Motor neuron (in vitro differentiated cells): Measurements from ENCODE around the gene CFLAR. TPM values are rescaled to one million over a fixed set of nuclear protein-coding genes. Genes with fewer than 3 reads are reported as not detected.
"Not testable (repeated sequence)": the region's sequence is repeated elsewhere in the genome, so short reads cannot be mapped to it uniquely, and the experiment has no call there.

Experiments
- ATAC-seq, 8 experiments: fragments of 200-7000 bp; cut with Tn5 transposase; replicated peaks in 6 of 8; 2 replicates each; pipeline ENCODE4 v1.8.0; 2021; ENCODE audit warnings: mild to moderate bottlenecking in 8 of 8, moderate library complexity in 8 of 8
- H3K27ac ChIP-seq, 2 donors: fragments of 250-450 bp; sonication (Bioruptor Pico); 2 replicates each; pipeline ENCODE4 v1.9.0; 2021; ENCODE audit warnings: antibody characterized with exemption in 2 of 2, mild to moderate bottlenecking in 2 of 2, moderate library complexity in 1 of 2
- H3K4me1 ChIP-seq, 2 donors: fragments of 250-450 bp; sonication (Bioruptor Pico); replicated peaks in 1 of 2; 2 replicates each; pipeline ENCODE4 v1.6.1; 2021; ENCODE audit warnings: antibody characterized with exemption in 2 of 2, mild to moderate bottlenecking in 2 of 2, moderate library complexity in 1 of 2
- H3K4me3 ChIP-seq, 5 donors: fragments of 250-450 bp; sonication (Bioruptor Pico); 2 replicates each; pipeline ENCODE4 v1.9.0; 2021; ENCODE audit warnings: antibody characterized with exemption in 5 of 5, mild to moderate bottlenecking in 5 of 5, moderate library complexity in 4 of 5
- WGBS, 10 experiments: fragments of 450-650 bp; shearing (Covaris generic); methylation state at CpG; one replicate each; pipeline ENCODE4 v1.0.0; 2022; 5-methylcytosine and 5-hydroxymethylcytosine counted together
- in situ Hi-C, 9 experiments: fragments of 400-800 bp; cut with MboI; loops; one replicate each; pipeline ENCODE4 v1.15.0; 2021; ENCODE audit warnings: low sequenced_read_pairs in 9 of 9, low pct_unique_long_range_greater_than_20kb in 2 of 9; ENCODE audit not compliant: unreplicated experiment in 9 of 9
- total RNA-seq, 8 experiments: library from RNA; unstranded; fragments of 300-600 nt; gene quantifications; 2 replicates each; pipeline versions ENCODE4 v1.2.3 to v1.2.4, GENCODE V29; 2022

Gene CFLAR
- total RNA-seq, 8 experiments from 2014 or later = 11.4 to 107 (median 24.2) TPM

GRCh38 chr2:201156640-201157039 lies 40.7 kb downstream of the CFLAR start:
- H3K27ac ChIP-seq = no peak overlapping the region
- H3K4me3 ChIP-seq = no peak overlapping the region
- H3K4me1 ChIP-seq = peaks cover 6 to 10% of the 10 kb centered on the region in 2 donors
- no peak for ATAC-seq
- in situ Hi-C loops = loop anchor here in 2 of 9 experiments (25.0 kb wide), 1 partner anchor 244 kb away; no protein-coding TSS in a partner anchor
- 86 to 100% methylated on average over 1 of the region's 1 CpG; no CpG with 5 or more reads in 8 of the 10 experiments for WGBS, 10 experiments

- in situ Hi-C loops = loop anchor here in 2 of 9 experiments (25.0 kb wide), 1 partner anchor 245 kb away; no protein-coding TSS in a partner anchor
- Histone ChIP-seq H3K4me1 (peaks cover 6 to 10% of the 10 kb centered on the region in 2 donors), H3K4me3 (no peak overlapping the region), H3K27ac (no peak overlapping the region)
- WGBS, 10 experiments = 63 to 96% (median 78%) methylated on average over 2 to 4 of the region's 4 CpGs; no CpG with 5 or more reads in 3 of the 10 experiments
- no peak for ATAC-seq
Measured at GRCh38 chr2:201157694-201158093, 41.7 kb downstream of the CFLAR start.

GRCh38 chr2:201158111-201158929 lies 42.4 kb downstream of the CFLAR start:
- H3K4me3 ChIP-seq = no peak overlapping the region
- 0 to 100% (median 50%) methylated on average over 1 to 4 of the region's 5 CpGs; no CpG with 5 or more reads in 3 of the 10 experiments for WGBS, 10 experiments
- peak; percentile 65 to 98 (median 92) for ATAC-seq
- peaks cover 3 to 9% of the 10 kb centered on the region in 2 donors for H3K4me1 ChIP-seq
- in situ Hi-C loops = loop anchor here in 2 of 9 experiments (25.0 kb wide), 1 partner anchor 246 kb away; no protein-coding TSS in a partner anchor
- H3K27ac ChIP-seq = no peak overlapping the region

GRCh38 chr2:201164166-201164565 lies 48.2 kb downstream of the CFLAR start:
- Histone ChIP-seq H3K4me3 (no peak overlapping the region), H3K4me1 (no peaks in the 10 kb centered on the region), H3K27ac (no peak overlapping the region)
- in situ Hi-C loops = loop anchor here in 2 of 9 experiments (25.0 kb wide), 1 partner anchor 252 kb away; no protein-coding TSS in a partner anchor
- WGBS, 10 experiments = 40 to 100% (median 100%) methylated on average over 1 of the region's 1 CpG; no CpG with 5 or more reads in 5 of the 10 experiments
- ATAC-seq = no peak

GRCh38 chr2:201167546-201167945 lies 51.6 kb downstream of the CFLAR start:
- in situ Hi-C loops = loop anchor here in 2 of 9 experiments (25.0 kb wide), 1 partner anchor 255 kb away; no protein-coding TSS in a partner anchor
- WGBS, 10 experiments = 80 to 100% (median 93%) methylated on average over 1 to 3 of the region's 3 CpGs; no CpG with 5 or more reads in 5 of the 10 experiments
- H3K4me1 ChIP-seq = no peaks in the 10 kb centered on the region
- H3K4me3 ChIP-seq = no peak overlapping the region
- no peak overlapping the region for H3K27ac ChIP-seq
- ATAC-seq = no peak

GRCh38 chr2:201168496-201168895 lies 52.5 kb downstream of the CFLAR start:
- H3K4me3 ChIP-seq, ATAC-seq, H3K27ac ChIP-seq, H3K4me1 ChIP-seq: not testable (repeated sequence)
- in situ Hi-C loops = loop anchor here in 2 of 9 experiments (25.0 kb wide), 1 partner anchor 256 kb away; no protein-coding TSS in a partner anchor
- 40 to 100% (median 85%) methylated on average over 1 of the region's 1 CpG; no CpG with 5 or more reads in 4 of the 10 experiments for WGBS, 10 experiments

- Histone ChIP-seq H3K4me1 (no peaks in the 10 kb centered on the region), H3K27ac (no peak overlapping the region), H3K4me3 (no peak overlapping the region)
- ATAC-seq = no peak
- in situ Hi-C loops = loop anchor here in 2 of 9 experiments (25.0 kb wide), 1 partner anchor 259 kb away; no protein-coding TSS in a partner anchor
- WGBS, 10 experiments = 0 to 90% (median 74%) methylated on average over 2 to 6 of the region's 6 CpGs; no CpG with 5 or more reads in 3 of the 10 experiments
Measured at GRCh38 chr2:201171259-201171814, 55.4 kb downstream of the CFLAR start.

GRCh38 chr2:201172279-201172678 lies 56.3 kb downstream of the CFLAR start:
- ATAC-seq = no peak
- in situ Hi-C loops = loop anchor here in 2 of 9 experiments (25.0 kb wide), 1 partner anchor 260 kb away; no protein-coding TSS in a partner anchor
- Histone ChIP-seq H3K4me3 (no peak overlapping the region), H3K27ac (no peak overlapping the region), H3K4me1 (no peaks in the 10 kb centered on the region)
- 17 to 90% (median 72%) methylated on average over 1 to 2 of the region's 2 CpGs for WGBS, 10 experiments

GRCh38 chr2:201174687-201175086 lies 58.7 kb downstream of the CFLAR start:
- in situ Hi-C loops = loop anchor here in 2 of 9 experiments (25.0 kb wide), 1 partner anchor 262 kb away; no protein-coding TSS in a partner anchor
- H3K4me1 ChIP-seq = no peaks in the 10 kb centered on the region
- no peak for ATAC-seq
- H3K4me3 ChIP-seq = no peak overlapping the region
- H3K27ac ChIP-seq = no peak overlapping the region
- WGBS, 10 experiments = 0 to 67% (median 20%) methylated on average over 1 of the region's 1 CpG; no CpG with 5 or more reads in 5 of the 10 experiments

GRCh38 chr2:201176081-201176481 lies 60.1 kb downstream of the CFLAR start:
- H3K4me1 ChIP-seq = no peaks in the 10 kb centered on the region
- 0 to 100% (median 87%) methylated on average over 1 to 3 of the region's 6 CpGs; no CpG with 5 or more reads in 4 of the 10 experiments for WGBS, 10 experiments
- in situ Hi-C loops = no loop called here
- no peak overlapping the region for H3K4me3 ChIP-seq
- H3K27ac ChIP-seq = no peak overlapping the region
- ATAC-seq = no peak

GRCh38 chr2:201180010-201180409 lies 64.0 kb downstream of the CFLAR start:
- WGBS, 10 experiments = 20 to 92% (median 60%) methylated on average over 1 to 2 of the region's 3 CpGs; no CpG with 5 or more reads in 5 of the 10 experiments
- in situ Hi-C loops = no loop called here
- H3K4me1 ChIP-seq = no peaks in the 10 kb centered on the region
- ATAC-seq = no peak
- H3K4me3 ChIP-seq = no peak overlapping the region
- no peak overlapping the region for H3K27ac ChIP-seq

- ATAC-seq = peak in 3 of 8 experiments; percentile 88 to 97 (median 93)
- Histone ChIP-seq H3K4me3 (no peak within 1 kb of the TSS), H3K4me1 (no peaks in the 10 kb centered on the region), H3K27ac (no peak within 1 kb of the TSS)
- WGBS, 10 experiments = 28 to 94% (median 76%) methylated on average over 3 to 9 of the region's 11 CpGs; no CpG with 5 or more reads in 1 of the 10 experiments
- in situ Hi-C loops = no loop called here
Measured at GRCh38 chr2:201182650-201183364, 66.8 kb downstream of the CFLAR start, which contains the start of gene CASP10. Gene CASP10 (plus strand): TSS chr2:201183141. CDS start chr2:201185778, 2,637 bp downstream.
